NT2/D1 (cell line): ENCODE measurements around the gene BRME1.

Experiments used
- DNase-seq: peaks from one replicate; pipeline ENCODE4 v3.0.0-alpha.2; 2011; ENCODE audit warnings: low read depth, low spot score
- H3K27me3 ChIP-seq: 2 replicates; pipeline ENCODE4 v1.6.0; 2011; ENCODE audit warnings: mild to moderate bottlenecking; ENCODE audit not compliant: insufficient read length, insufficient read depth
- H3K36me3 ChIP-seq: 2 replicates; pipeline ENCODE4 v1.6.1; 2011; ENCODE audit warnings: mild to moderate bottlenecking, low read length, mixed read lengths; ENCODE audit not compliant: insufficient read depth, insufficient read length
- H3K4me1 ChIP-seq: 2 replicates; pipeline ENCODE4 v1.5.1; 2011; ENCODE audit not compliant: insufficient read depth, insufficient read length
- H3K4me3 ChIP-seq: 2 replicates; pipeline ENCODE4 v1.5.1; 2011; ENCODE audit warnings: low read depth; ENCODE audit not compliant: insufficient read length
- H3K9ac ChIP-seq: 2 replicates; pipeline ENCODE4 v1.6.0; 2011; ENCODE audit warnings: low read depth; ENCODE audit not compliant: insufficient read length
- H3K9me3 ChIP-seq: 2 replicates; pipeline ENCODE4 v1.5.1; 2011; ENCODE audit warnings: mild to moderate bottlenecking, low read length; ENCODE audit not compliant: insufficient read depth
- SUZ12 ChIP-seq: IDR thresholded peaks from 2 replicates; pipeline ENCODE4 v1.6.1; 2011; ENCODE audit not compliant: insufficient read length, insufficient read depth; ENCODE audit errors: extremely low read depth
- YY1 ChIP-seq: IDR thresholded peaks from 2 replicates; pipeline ENCODE4 v1.6.1; 2011; ENCODE audit not compliant: insufficient read length, insufficient read depth
- ZNF274 ChIP-seq: IDR thresholded peaks from 2 replicates; pipeline ENCODE4 v1.6.1; 2011; ENCODE audit warnings: mild to moderate bottlenecking, low read depth, low read length

BRME1 gene

DNA sequence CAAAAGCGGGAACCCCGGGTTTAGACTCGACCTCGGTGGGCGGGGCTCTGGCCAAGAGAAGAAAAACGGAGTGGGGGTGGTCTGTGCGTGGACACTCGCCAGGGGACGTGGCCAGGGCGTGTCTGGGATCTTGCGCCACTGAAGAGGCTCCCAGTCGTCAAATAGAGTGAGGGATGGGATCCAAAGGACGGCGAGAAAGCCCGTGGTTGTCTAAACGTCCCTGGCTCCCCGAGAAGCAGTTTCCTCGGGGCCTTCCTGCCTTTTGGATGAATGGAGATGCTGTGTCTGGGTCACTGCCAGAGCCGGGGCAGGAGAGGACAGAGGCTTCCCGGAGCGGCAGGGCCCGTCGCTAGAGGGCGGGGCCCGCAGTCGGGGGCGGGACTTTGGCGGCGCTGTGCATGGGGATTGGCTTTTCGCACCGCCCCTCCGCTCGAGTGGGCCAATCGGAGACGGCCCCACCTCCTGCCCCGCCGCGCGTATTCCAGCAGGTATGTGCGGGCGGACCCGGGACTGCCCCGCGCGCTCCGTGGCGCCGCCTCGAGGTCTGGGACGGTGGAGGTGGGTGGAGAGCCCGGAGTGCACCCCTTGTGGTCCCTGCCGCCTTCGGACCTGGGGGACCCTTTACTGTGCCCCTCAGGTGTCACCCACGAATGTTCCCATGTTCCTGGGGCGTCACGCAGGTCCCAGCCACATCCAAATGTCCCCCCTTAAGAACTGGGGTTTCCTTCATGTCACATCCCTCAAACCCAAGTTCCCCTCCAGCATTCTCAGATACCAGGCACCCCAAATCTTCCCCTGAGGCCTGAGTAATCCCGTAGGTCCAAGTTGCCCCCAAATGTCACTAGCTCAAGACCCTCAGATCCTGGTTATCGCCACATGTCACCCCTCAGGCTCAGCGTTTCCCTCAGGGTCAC lies 72.3 kb downstream of the BRME1 start:
- Histone ChIP-seq H3K4me3 (peak overlapping the region; percentile 35), H3K4me1 (peaks cover 13% of the 10 kb centered on the region), H3K36me3 (peaks cover 53% of the 10 kb centered on the region), H3K9me3 (no peaks in the 10 kb centered on the region), H3K9ac (peak overlapping the region; percentile 79), H3K27me3 (no peaks in the 10 kb centered on the region)
- TF ChIP-seq ZNF274 = no peak
- no peak for TF ChIP-seq YY1
- no peak for TF ChIP-seq SUZ12
- DNase-seq = peak; percentile 82
